ENCODE data around the gene CACNA1C.

DNA sequence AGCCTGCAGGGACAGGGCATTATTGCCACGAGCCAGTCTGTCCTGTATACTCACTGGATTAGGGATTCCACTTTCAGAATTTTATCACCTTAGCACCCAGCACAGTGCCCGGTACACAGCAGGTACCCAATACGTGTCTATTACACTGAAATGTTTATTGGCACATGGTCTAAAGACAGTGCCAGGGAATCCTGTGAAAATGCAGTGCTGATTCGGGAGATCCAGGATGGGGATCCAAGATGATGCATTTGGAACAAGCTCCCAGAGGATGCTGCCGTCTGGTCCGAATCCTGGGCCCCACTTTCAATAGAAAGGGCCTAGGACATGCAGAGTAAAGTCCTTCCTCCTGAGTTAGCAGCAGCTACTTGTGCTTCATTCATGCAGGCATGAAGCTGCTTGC, 230.7 kb downstream of the CACNA1C start:
- TF ChIP-seq CTCF (IDR thresholded peaks at IDR 0.05), result no peak
- TF ChIP-seq EZH2 (IDR thresholded peaks at IDR 0.05; ENCODE audit: borderline replicate concordance, insufficient read depth, low read depth, low read length, poor library complexity, severe bottlenecking), result no peak

All from B cell (primary cell).